ENCODE measurements around the gene PANK1. TPM values are rescaled to one million over a fixed set of nuclear protein-coding genes. Genes with fewer than 3 reads are reported as not detected.

Gene PANK1
- total RNA-seq, 3 donors from 2014 or later, result 23.2 to 67.4 (median 24.1) TPM

GRCh38 chr10:89643431-89643811 is 1.6 kb downstream of the PANK1 start:
- DNase-seq, result no peak
- TF ChIP-seq CTCF (IDR thresholded peaks at IDR 0.05), result no peak
- H3K4me3 ChIP-seq, result no peak overlapping the region
- intact Hi-C loops (cut with DNase I, micrococcal nuclease), result no loop called here
- H3K36me3 ChIP-seq (ENCODE audit: low read depth), result no peaks in the 10 kb centered on the region
- H3K9me3 ChIP-seq, result no peaks in the 10 kb centered on the region
- no peak for ATAC-seq
- peaks cover 21% of the 10 kb centered on the region for H3K4me1 ChIP-seq (ENCODE audit: low read depth)

- intact Hi-C loops (cut with DNase I, micrococcal nuclease), result no loop called here
- no peaks in the 10 kb centered on the region for H3K9me3 ChIP-seq
- peaks cover 19% of the 10 kb centered on the region for H3K4me1 ChIP-seq (ENCODE audit: low read depth)
- no peak for TF ChIP-seq CTCF (IDR thresholded peaks at IDR 0.05)
- no peak for ATAC-seq
- DNase-seq, result peak in 1 of 3 donors; percentile 25
- H3K36me3 ChIP-seq (ENCODE audit: low read depth), result no peaks in the 10 kb centered on the region
- H3K4me3 ChIP-seq, result no peak overlapping the region
Measured at GRCh38 chr10:89642193-89642592, 2.8 kb downstream of the PANK1 start.

GRCh38 chr10:89640241-89640640 is 4.8 kb downstream of the PANK1 start:
- peaks cover 4% of the 10 kb centered on the region for H3K4me1 ChIP-seq (ENCODE audit: low read depth)
- H3K9me3 ChIP-seq, result no peaks in the 10 kb centered on the region
- no peaks in the 10 kb centered on the region for H3K36me3 ChIP-seq (ENCODE audit: low read depth)
- ATAC-seq (no peak), DNase-seq (no peak)
- TF ChIP-seq CTCF (IDR thresholded peaks at IDR 0.05), result no peak
- H3K4me3 ChIP-seq, result no peak overlapping the region
- intact Hi-C loops (cut with DNase I, micrococcal nuclease), result no loop called here

GRCh38 chr10:89639326-89639725 is 5.7 kb downstream of the PANK1 start:
- no peak for TF ChIP-seq CTCF (IDR thresholded peaks at IDR 0.05)
- H3K36me3 ChIP-seq (ENCODE audit: low read depth), result no peaks in the 10 kb centered on the region
- H3K4me1 ChIP-seq (ENCODE audit: low read depth), result peaks cover 4% of the 10 kb centered on the region
- no peak for DNase-seq
- no peak overlapping the region for H3K4me3 ChIP-seq
- H3K9me3 ChIP-seq, result no peaks in the 10 kb centered on the region
- no peak for ATAC-seq
- intact Hi-C loops (cut with DNase I, micrococcal nuclease), result no loop called here

GRCh38 chr10:89637113-89637512 is 7.9 kb downstream of the PANK1 start:
- intact Hi-C loops (cut with DNase I, micrococcal nuclease), result no loop called here
- no peaks in the 10 kb centered on the region for H3K9me3 ChIP-seq
- DNase-seq (no peak), ATAC-seq (no peak)
- no peaks in the 10 kb centered on the region for H3K4me1 ChIP-seq (ENCODE audit: low read depth)
- H3K36me3 ChIP-seq (ENCODE audit: low read depth), result no peaks in the 10 kb centered on the region
- H3K4me3 ChIP-seq, result no peak overlapping the region
- no peak for TF ChIP-seq CTCF (IDR thresholded peaks at IDR 0.05)

GRCh38 chr10:89634637-89635036 is 10.4 kb downstream of the PANK1 start:
- ATAC-seq (no peak), DNase-seq (no peak)
- intact Hi-C loops (cut with DNase I, micrococcal nuclease), result no loop called here
- Histone ChIP-seq H3K4me1 (ENCODE audit: low read depth) (no peaks in the 10 kb centered on the region), H3K36me3 (ENCODE audit: low read depth) (no peaks in the 10 kb centered on the region), H3K4me3 (no peak overlapping the region), H3K9me3 (no peaks in the 10 kb centered on the region)
- TF ChIP-seq CTCF (IDR thresholded peaks at IDR 0.05), result no peak
